GM12878 (cell line): ENCODE measurements around the gene NRN1L. TPM values are rescaled to one million over a fixed set of nuclear protein-coding genes. Genes with fewer than 3 reads are reported as not detected.

ENCODE experiments used
- ATAC-seq: fragments of 200-7000 bp; cut with Tn5 transposase; 3 replicates; pipeline ENCODE4 v1.9.1; 2020; ENCODE audit warnings: mild to moderate bottlenecking, moderate library complexity
- BruUV-seq: library from RNA; stranded (reverse); fragments of 400-500 nt; replicated peaks from 2 replicates; lab custom pipeline; 2021; lab: Mats Ljungman, UMichigan
- CTCF ChIA-PET: fragments of 300-600 bp; sonication (Branson Sonifier 250); formaldehyde crosslinking; extraction: SDS; loops from one replicate; lab custom pipeline; 2021; ENCODE audit warnings: inconsistent platforms; lab: Yijun Ruan, JAX
- POLR2A ChIA-PET: fragments of 350-600 bp; formaldehyde crosslinking; extraction: SDS; loops from one replicate; lab custom pipeline; 2021; ENCODE audit warnings: inconsistent platforms; lab: Charles Lee
- RAD21 ChIA-PET: fragments of 300-600 bp; sonication (Branson Sonifier 250); formaldehyde crosslinking; loops from one replicate; lab custom pipeline; 2023; ENCODE audit warnings: antibody characterized with exemption; ENCODE audit not compliant: unreplicated experiment; lab: Charles Lee
- SMC1A ChIA-PET: fragments of 300-600 bp; sonication (Branson Sonifier 250); formaldehyde crosslinking; loops from one replicate; lab custom pipeline; 2023; ENCODE audit not compliant: unreplicated experiment, uncharacterized antibody; lab: Charles Lee
- DNase-seq: peaks from one replicate; pipeline ENCODE4 v3.0.0-alpha.2; 2011; ENCODE audit warnings: low read depth, low spot score
- FAIRE-seq: peaks from 3 replicates; lab custom pipeline; 2011; peaks lifted over from hg19 to GRCh38; lab: Jason Lieb, UNC
- H2AFZ ChIP-seq: 2 replicates; pipeline ENCODE4 v1.6.0; 2011; ENCODE audit warnings: low read depth, low read length, control low read depth; ENCODE audit not compliant: control insufficient read depth
- H3K27ac ChIP-seq: 2 replicates; pipeline ENCODE4 v1.5.1; 2011; ENCODE audit warnings: control low read depth; ENCODE audit not compliant: control insufficient read depth, insufficient read depth
- H3K27me3 ChIP-seq, 2 experiments: replicated peaks in 1 of 2; 2 replicates each; pipeline versions ENCODE4 v1.6.0 to v1.6.1; 2011; ENCODE audit warnings: low read length in 1 of 2; ENCODE audit not compliant: control insufficient read depth in 2 of 2, insufficient read depth in 2 of 2
- H3K36me3 ChIP-seq, 2 experiments: 2 replicates each; pipeline ENCODE4 v1.5.1; 2011; ENCODE audit warnings: low read length in 1 of 2; ENCODE audit not compliant: control insufficient read depth in 2 of 2, insufficient read depth in 2 of 2
- H3K4me1 ChIP-seq: 2 replicates; pipeline ENCODE4 v1.6.1; 2011; ENCODE audit warnings: mild to moderate bottlenecking, low read length, moderate library complexity, mixed read lengths; ENCODE audit not compliant: control insufficient read depth, insufficient read depth
- H3K4me2 ChIP-seq: 2 replicates; pipeline ENCODE4 v1.6.0; 2011; ENCODE audit warnings: control low read depth; ENCODE audit not compliant: control insufficient read depth, insufficient read depth
- H3K4me3 ChIP-seq: fragments of 200-600 bp; sonication (generic); 2 replicates; pipeline ENCODE4 v1.5.1; 2016
- H3K79me2 ChIP-seq: 2 replicates; pipeline ENCODE4 v1.6.0; 2011; ENCODE audit warnings: low read length; ENCODE audit not compliant: control insufficient read depth, insufficient read depth
- H3K9ac ChIP-seq: 2 replicates; pipeline ENCODE4 v1.8.0; 2011; ENCODE audit warnings: low read length, control low read depth, mixed read lengths; ENCODE audit not compliant: control insufficient read depth, insufficient read depth
- H3K9me3 ChIP-seq: replicated peaks from 3 replicates; pipeline ENCODE4 v1.5.1; 2011; ENCODE audit warnings: mild to moderate bottlenecking, low read length; ENCODE audit not compliant: control insufficient read depth, insufficient read depth
- H4K20me1 ChIP-seq: 2 replicates; pipeline ENCODE4 v1.6.0; 2011; ENCODE audit not compliant: control insufficient read depth, insufficient read depth
- EGR1 ChIP-seq, 2 experiments: IDR thresholded peaks; 1 replicate in 1 of 2; 2 replicates in 1 of 2; pipeline ENCODE4 v1.6.1; 2011 to 2012; ENCODE audit warnings: low read depth in 2 of 2, low read length in 2 of 2, borderline replicate concordance in 1 of 2, mild to moderate bottlenecking in 1 of 2, moderate library complexity in 1 of 2
- FOS ChIP-seq: IDR thresholded peaks from 3 replicates; pipeline ENCODE4 v1.6.1; 2011; ENCODE audit warnings: borderline replicate concordance; ENCODE audit not compliant: insufficient read length; ENCODE audit errors: extremely low read depth
- HDGF ChIP-seq: fragments of 450-650 bp; IDR thresholded peaks from 2 replicates; pipeline ENCODE4 v1.6.1; 2016; ENCODE audit warnings: antibody characterized with exemption
- SMARCA5 ChIP-seq: fragments of 450-650 bp; IDR thresholded peaks from 2 replicates; pipeline ENCODE4 v1.6.1; 2017; ENCODE audit warnings: mild to moderate bottlenecking
- WGBS: methylation state at CpG from one replicate; pipeline ENCODE4 v1.1.6; 2016; ENCODE audit warnings: low lambda C conversion rate; ENCODE audit not compliant: insufficient replicate concordance, insufficient coverage; ENCODE audit errors: missing lambda C conversion rate; 5-methylcytosine and 5-hydroxymethylcytosine counted together
- in situ Hi-C: fragments of 300-500 bp; cut with MboI; formaldehyde crosslinking; loops from 9 replicates; pipeline ENCODE4 v1.14.3; 2018; ENCODE audit warnings: mixed read lengths
- intact Hi-C: fragments of 100-400 bp; cut with micrococcal nuclease; formaldehyde crosslinking; loops from one replicate; pipeline ENCODE4 v1.14.2; 2022; ENCODE audit not compliant: unreplicated experiment
- polyA plus RNA-seq, 11 experiments: library from polyadenylated mRNA; depleted of rRNA in 4 of 11; unstranded in 6 of 11; stranded (reverse) in 5 of 11; fragments of >200 nt; fragmentation: Nextera tagmentation in 4 of 11; fragmentation: Illumina TruSeq in 1 of 11; extraction: Ambion mirVana in 4 of 11; extraction: Trizol in 1 of 11; gene quantifications; 1 replicate in 1 of 11; 2 replicates in 10 of 11; pipeline versions ENCODE4 v1.2.1 to v1.2.3, GENCODE V29; 2011 to 2016; ENCODE audit warnings: inconsistent platforms in 2 of 11, missing spikeins in 2 of 11, low read depth in 1 of 11
- total RNA-seq, 4 experiments: library from RNA; depleted of rRNA in 3 of 4; stranded (reverse); fragments of >200 nt in 3 of 4; fragmentation: Illumina TruSeq in 1 of 4; extraction: Trizol in 1 of 4; gene quantifications; 2 replicates each; pipeline versions ENCODE4 v1.2.1 to v1.2.3, GENCODE V29; 2013 to 2021
- TF ChIP-seq, protein P1 (sequence below): fragments of 450-650 bp; IDR thresholded peaks from 2 replicates; pipeline ENCODE4 v1.6.1; 2016; ENCODE audit warnings: mild to moderate bottlenecking
- TF ChIP-seq, protein P2 (sequence below): IDR thresholded peaks from 2 replicates; pipeline ENCODE4 v1.6.1; 2011; ENCODE audit warnings: low read depth, low read length, improper control_type of control experiment, borderline replicate concordance

Gene NRN1L
- total and polyA plus RNA-seq, 10 of the 15 experiments (the other 5 are each of a cell fraction or from before 2014, with no cell fraction given): 0.11 to 0.99 (median 0.28) TPM; not detected in 3

DNA sequence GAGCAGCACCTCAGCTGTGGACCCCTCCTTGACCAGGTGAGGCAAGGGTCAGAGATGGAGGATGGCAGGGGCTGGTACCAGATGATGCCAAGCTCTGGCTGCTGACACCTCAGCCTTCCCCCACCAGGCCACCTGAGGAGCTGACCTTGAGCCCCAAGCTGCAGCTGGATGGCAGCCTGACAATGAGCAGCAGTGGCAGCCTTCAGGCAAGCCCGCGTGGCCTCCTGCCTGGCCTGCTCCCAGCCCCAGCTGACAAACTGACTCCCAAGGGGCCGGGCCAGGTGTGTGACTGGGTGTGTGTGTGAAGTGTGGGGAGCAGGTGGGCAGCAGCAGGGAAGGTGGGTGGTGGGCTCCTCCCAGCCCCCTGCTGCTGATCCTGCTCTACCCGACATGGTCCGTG is 4.7 kb upstream of the NRN1L start:
- ChIA-PET POLR2A (no interaction called here), CTCF (interaction anchor here (2.2 kb wide), 1 partner anchor 9 kb away, joined by 9 read pairs; no protein-coding TSS in a partner anchor), SMC1A (no interaction called here), RAD21 (no interaction called here)
- Histone ChIP-seq H2AFZ (no peak overlapping the region), H3K4me3 (no peak overlapping the region), H3K4me1 (peaks cover 3% of the 10 kb centered on the region; the same call in 1 of the 2 replicates), H3K9ac (no peak overlapping the region), H3K4me2 (no peak overlapping the region), H3K36me3 (peaks cover 22 to 64% of the 10 kb centered on the region in 2 experiments; a peak in 3 of 4 replicates), H3K27ac (no peak overlapping the region), H3K79me2 (peaks cover 9% of the 10 kb centered on the region), H3K27me3 (no peaks in the 10 kb centered on the region), H3K9me3 (no peaks in the 10 kb centered on the region), H4K20me1 (no peaks in the 10 kb centered on the region; the same call in 1 of the 2 replicates)
- WGBS: 80% methylated on average over 5 of the region's 5 CpGs
- TF ChIP-seq EGR1 (IDR thresholded peaks at IDR 0.05; ENCODE audit: borderline replicate concordance in 1 of 2, low read depth in 2 of 2, low read length in 2 of 2) (no peak), SMARCA5 (no peak), FOS (no peak), HDGF (no peak)
- TF ChIP-seq, protein P1, sequence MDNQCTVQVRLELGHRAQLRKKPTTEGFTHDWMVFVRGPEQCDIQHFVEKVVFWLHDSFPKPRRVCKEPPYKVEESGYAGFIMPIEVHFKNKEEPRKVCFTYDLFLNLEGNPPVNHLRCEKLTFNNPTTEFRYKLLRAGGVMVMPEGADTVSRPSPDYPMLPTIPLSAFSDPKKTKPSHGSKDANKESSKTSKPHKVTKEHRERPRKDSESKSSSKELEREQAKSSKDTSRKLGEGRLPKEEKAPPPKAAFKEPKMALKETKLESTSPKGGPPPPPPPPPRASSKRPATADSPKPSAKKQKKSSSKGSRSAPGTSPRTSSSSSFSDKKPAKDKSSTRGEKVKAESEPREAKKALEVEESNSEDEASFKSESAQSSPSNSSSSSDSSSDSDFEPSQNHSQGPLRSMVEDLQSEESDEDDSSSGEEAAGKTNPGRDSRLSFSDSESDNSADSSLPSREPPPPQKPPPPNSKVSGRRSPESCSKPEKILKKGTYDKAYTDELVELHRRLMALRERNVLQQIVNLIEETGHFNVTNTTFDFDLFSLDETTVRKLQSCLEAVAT: no peak
- TF ChIP-seq, protein P2, sequence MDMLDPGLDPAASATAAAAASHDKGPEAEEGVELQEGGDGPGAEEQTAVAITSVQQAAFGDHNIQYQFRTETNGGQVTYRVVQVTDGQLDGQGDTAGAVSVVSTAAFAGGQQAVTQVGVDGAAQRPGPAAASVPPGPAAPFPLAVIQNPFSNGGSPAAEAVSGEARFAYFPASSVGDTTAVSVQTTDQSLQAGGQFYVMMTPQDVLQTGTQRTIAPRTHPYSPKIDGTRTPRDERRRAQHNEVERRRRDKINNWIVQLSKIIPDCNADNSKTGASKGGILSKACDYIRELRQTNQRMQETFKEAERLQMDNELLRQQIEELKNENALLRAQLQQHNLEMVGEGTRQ: no peak
- no TSS peak for BruUV-seq
- intact Hi-C loops: loop anchor here (5.0 kb wide), 1 partner anchor 347 kb away; no protein-coding TSS in a partner anchor
- in situ Hi-C loops: loop anchor here (5.0 kb wide), 1 partner anchor 162 kb away; no protein-coding TSS in a partner anchor
- no peak for DNase-seq
- no peak for FAIRE-seq
- ATAC-seq: no peak
